EH (cell line): ENCODE results near the gene GAP43.

Experiments used
- DNase-seq: peaks from one replicate; pipeline ENCODE4 v3.0.0-alpha.2; 2015; ENCODE audit warnings: low read depth

GAP43 gene

GRCh38 chr3:115766587-115767482 is 143.5 kb downstream of the GAP43 start:
- DNase-seq, result peak; percentile 38

DNA sequence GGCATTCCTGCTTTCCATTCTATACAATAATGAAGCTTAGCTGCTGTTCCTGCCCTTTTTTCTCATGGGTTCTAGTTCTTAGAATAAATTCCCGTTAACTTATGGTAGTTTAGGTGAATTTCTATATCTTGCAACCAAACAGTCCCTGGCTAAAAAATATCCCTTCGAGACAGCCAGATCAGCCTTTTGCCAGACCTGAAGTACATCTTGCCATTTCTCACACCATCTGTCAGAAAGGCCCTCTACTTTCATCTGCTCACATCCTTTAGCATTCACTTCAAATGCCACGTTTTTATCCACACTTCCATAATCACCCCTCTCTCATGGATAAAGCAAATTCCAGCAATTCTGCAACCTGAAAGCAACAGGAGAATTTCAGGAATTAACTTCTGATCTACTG is 145.4 kb downstream of the GAP43 start:
- no peak for DNase-seq
